ENCODE results near the gene AUNIP.

AUNIP gene

DNA sequence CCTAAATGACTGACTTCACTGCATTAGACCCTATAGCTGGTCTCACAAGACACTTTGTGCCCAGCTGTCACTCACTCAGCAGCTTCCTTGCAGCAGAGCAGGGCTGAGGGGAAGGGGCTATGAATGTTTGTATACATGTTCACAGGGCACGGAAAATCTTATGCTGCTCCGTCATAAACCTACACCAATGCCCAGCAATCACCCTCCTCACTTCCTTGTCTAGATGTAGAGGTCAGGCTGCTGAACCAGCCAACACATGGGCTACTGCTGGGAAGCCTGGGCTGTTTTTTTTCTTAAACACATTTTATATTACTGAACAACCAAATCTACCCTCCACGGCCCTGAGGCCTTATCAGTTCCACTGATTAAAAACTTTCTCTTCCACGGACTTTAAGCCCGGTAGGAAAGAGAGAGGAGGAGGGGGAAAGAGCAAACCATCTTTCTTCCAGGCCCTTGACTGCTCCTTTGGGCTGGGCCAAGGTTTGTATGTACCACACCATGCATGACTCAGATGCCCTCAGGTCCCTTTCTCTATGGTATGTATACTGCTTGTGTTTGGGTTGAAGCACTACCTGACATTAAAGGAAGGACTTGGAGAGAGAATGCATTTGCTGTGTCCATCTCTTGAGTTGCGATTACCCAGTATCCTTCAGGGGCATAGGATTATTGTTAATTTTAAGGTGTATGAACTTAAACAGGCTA is 26.8 kb downstream of the AUNIP start:
- Histone ChIP-seq H4K8ac (ENCODE audit: low read depth, low read length) (no peak overlapping the region), H3K4me2 (ENCODE audit: low read length) (no peak overlapping the region), H2BK120ac (ENCODE audit: insufficient read depth, low read length, poor library complexity) (no peak overlapping the region), H3K4ac (ENCODE audit: low read depth, low read length) (no peak overlapping the region), H3K27me3 (ENCODE audit: insufficient read depth, low read length) (no peaks in the 10 kb centered on the region), H3K79me1 (ENCODE audit: low read length) (no peaks in the 10 kb centered on the region), H3K14ac (ENCODE audit: low read length) (no peak overlapping the region), H4K12ac (ENCODE audit: low read depth, low read length) (no peak overlapping the region), H3K9ac (ENCODE audit: low read length) (no peak overlapping the region), H2BK12ac (ENCODE audit: low read length) (no peak overlapping the region), H3K18ac (ENCODE audit: low read length) (no peak overlapping the region), H4K91ac (ENCODE audit: low read depth, low read length) (no peak overlapping the region), H2AK5ac (ENCODE audit: low read length) (no peak overlapping the region), H3K23ac (ENCODE audit: low read length) (no peak overlapping the region), H2AFZ (ENCODE audit: insufficient read depth, low read length, poor library complexity) (no peak overlapping the region), H3K4me1 (ENCODE audit: control insufficient read depth in 1 of 2, insufficient read depth in 2 of 2, low read length in 2 of 2) (peaks cover 0 to 2% of the 10 kb centered on the region in 2 experiments), H3K79me2 (ENCODE audit: control insufficient read depth, insufficient read depth, low read length, poor library complexity) (no peaks in the 10 kb centered on the region), H3K9me3 (ENCODE audit: insufficient read depth, low read depth, low read length) (no peaks in the 10 kb centered on the region), H3K27ac (ENCODE audit: low read depth, low read length) (no peak overlapping the region), H3K4me3 (ENCODE audit: low read depth, low read length) (no peak overlapping the region), H2BK5ac (ENCODE audit: low read depth, low read length, poor library complexity) (no peak overlapping the region), H3K36me3 (ENCODE audit: control insufficient read depth in 1 of 2, insufficient read depth in 2 of 2, low read length in 2 of 2) (peaks cover 22 to 58% of the 10 kb centered on the region in 2 experiments)
- DNase-seq, result peak; percentile 82 to 91
- no CpG with 5 or more reads among the region's 6 CpGs for WGBS (ENCODE audit: extremely low coverage, insufficient coverage, insufficient read length)

DNA sequence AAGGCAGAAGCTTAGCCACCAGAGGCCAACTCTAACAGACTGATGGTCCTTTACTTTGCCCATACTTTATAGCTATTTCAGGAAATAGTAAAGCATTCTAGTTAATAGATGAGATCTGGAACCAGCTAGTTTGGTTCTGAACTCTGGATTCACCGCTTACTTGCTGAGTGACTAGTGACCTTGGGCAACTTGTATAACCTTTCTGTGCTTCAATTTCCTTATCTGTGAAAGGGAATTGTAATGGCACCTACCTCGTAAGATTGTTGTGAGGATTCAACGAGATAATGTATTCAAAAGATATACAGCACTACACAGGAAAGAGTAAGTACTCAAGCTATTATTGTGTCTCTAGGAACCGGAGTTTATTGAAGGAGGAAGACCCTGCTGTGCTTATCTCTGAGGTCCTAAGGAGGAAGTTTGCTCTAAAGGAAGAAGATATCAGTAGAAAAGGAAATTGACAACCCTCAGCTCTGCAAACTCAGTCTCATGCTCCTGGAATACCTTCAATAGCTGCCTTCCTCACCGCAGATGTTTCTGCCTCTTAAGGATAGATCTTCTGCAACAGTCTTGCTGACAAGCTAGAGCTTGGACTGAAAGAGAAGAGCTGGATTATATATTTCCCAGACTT is 27.6 kb downstream of the AUNIP start:
- no peak overlapping the region for H2AFZ ChIP-seq (ENCODE audit: insufficient read depth, low read length, poor library complexity)
- H2AK5ac ChIP-seq (ENCODE audit: low read length), result no peak overlapping the region
- no peaks in the 10 kb centered on the region for H3K27me3 ChIP-seq (ENCODE audit: insufficient read depth, low read length)
- no peak overlapping the region for H3K18ac ChIP-seq (ENCODE audit: low read length)
- no peak overlapping the region for H3K27ac ChIP-seq (ENCODE audit: low read depth, low read length)
- H3K4me1 ChIP-seq (ENCODE audit: control insufficient read depth in 1 of 2, insufficient read depth in 2 of 2, low read length in 2 of 2), result peaks cover 0 to 2% of the 10 kb centered on the region in 2 experiments
- no peak overlapping the region for H4K12ac ChIP-seq (ENCODE audit: low read depth, low read length)
- H2BK120ac ChIP-seq (ENCODE audit: insufficient read depth, low read length, poor library complexity), result no peak overlapping the region
- no peak overlapping the region for H4K91ac ChIP-seq (ENCODE audit: low read depth, low read length)
- no peak overlapping the region for H3K4ac ChIP-seq (ENCODE audit: low read depth, low read length)
- no peak overlapping the region for H2BK5ac ChIP-seq (ENCODE audit: low read depth, low read length, poor library complexity)
- no CpG with 5 or more reads among the region's 5 CpGs for WGBS (ENCODE audit: extremely low coverage, insufficient coverage, insufficient read length)
- no peak overlapping the region for H3K4me2 ChIP-seq (ENCODE audit: low read length)
- no peak overlapping the region for H3K14ac ChIP-seq (ENCODE audit: low read length)
- H3K9ac ChIP-seq (ENCODE audit: low read length), result no peak overlapping the region
- H3K4me3 ChIP-seq (ENCODE audit: low read depth, low read length), result no peak overlapping the region
- DNase-seq, result no peak
- no peaks in the 10 kb centered on the region for H3K9me3 ChIP-seq (ENCODE audit: insufficient read depth, low read depth, low read length)
- H2BK12ac ChIP-seq (ENCODE audit: low read length), result no peak overlapping the region
- H4K8ac ChIP-seq (ENCODE audit: low read depth, low read length), result no peak overlapping the region
- no peak overlapping the region for H3K23ac ChIP-seq (ENCODE audit: low read length)
- no peaks in the 10 kb centered on the region for H3K79me2 ChIP-seq (ENCODE audit: control insufficient read depth, insufficient read depth, low read length, poor library complexity)
- H3K79me1 ChIP-seq (ENCODE audit: low read length), result no peaks in the 10 kb centered on the region
- H3K36me3 ChIP-seq (ENCODE audit: control insufficient read depth in 1 of 2, insufficient read depth in 2 of 2, low read length in 2 of 2), result peaks cover 28 to 63% of the 10 kb centered on the region in 2 experiments

DNA sequence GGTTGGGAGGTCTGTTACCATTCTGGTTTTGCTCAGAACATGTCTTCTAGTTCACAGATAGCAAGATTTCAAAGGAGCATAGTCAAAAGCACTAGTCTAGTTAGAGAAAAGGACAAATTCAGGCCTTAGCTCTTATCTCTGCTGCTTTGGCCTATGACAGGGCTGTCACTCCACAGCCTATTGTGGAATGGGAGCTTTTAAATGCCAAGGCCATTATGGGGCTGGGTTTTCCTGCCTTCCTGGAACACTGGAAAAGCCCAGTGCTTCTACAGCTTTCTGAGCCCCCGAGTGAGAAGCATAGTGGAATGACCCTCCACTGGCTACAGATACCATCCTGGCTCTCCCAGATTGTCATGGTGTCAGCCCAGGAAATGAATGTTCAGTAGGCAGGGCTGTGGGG is 30.2 kb downstream of the AUNIP start:
- Histone ChIP-seq H3K9ac (ENCODE audit: low read length) (no peak overlapping the region), H3K27ac (ENCODE audit: low read depth, low read length) (no peak overlapping the region), H3K79me2 (ENCODE audit: control insufficient read depth, insufficient read depth, low read length, poor library complexity) (no peaks in the 10 kb centered on the region), H3K23ac (ENCODE audit: low read length) (no peak overlapping the region), H4K8ac (ENCODE audit: low read depth, low read length) (no peak overlapping the region), H4K91ac (ENCODE audit: low read depth, low read length) (no peak overlapping the region), H4K12ac (ENCODE audit: low read depth, low read length) (no peak overlapping the region), H3K79me1 (ENCODE audit: low read length) (no peaks in the 10 kb centered on the region), H2BK5ac (ENCODE audit: low read depth, low read length, poor library complexity) (no peak overlapping the region), H3K18ac (ENCODE audit: low read length) (no peak overlapping the region), H2BK120ac (ENCODE audit: insufficient read depth, low read length, poor library complexity) (no peak overlapping the region), H2AFZ (ENCODE audit: insufficient read depth, low read length, poor library complexity) (no peak overlapping the region), H2AK5ac (ENCODE audit: low read length) (no peak overlapping the region), H3K36me3 (ENCODE audit: control insufficient read depth in 1 of 2, insufficient read depth in 2 of 2, low read length in 2 of 2) (peaks cover 36 to 66% of the 10 kb centered on the region in 2 experiments), H3K14ac (ENCODE audit: low read length) (no peak overlapping the region), H3K9me3 (ENCODE audit: insufficient read depth, low read depth, low read length) (no peaks in the 10 kb centered on the region), H3K4me2 (ENCODE audit: low read length) (no peak overlapping the region), H3K4me1 (ENCODE audit: control insufficient read depth in 1 of 2, insufficient read depth in 2 of 2, low read length in 2 of 2) (peaks cover 0 to 2% of the 10 kb centered on the region in 2 experiments), H3K4ac (ENCODE audit: low read depth, low read length) (no peak overlapping the region), H3K27me3 (ENCODE audit: insufficient read depth, low read length) (no peaks in the 10 kb centered on the region), H3K4me3 (ENCODE audit: low read depth, low read length) (no peak overlapping the region), H2BK12ac (ENCODE audit: low read length) (no peak overlapping the region)
- no peak for DNase-seq
- no CpG with 5 or more reads among the region's 1 CpG for WGBS (ENCODE audit: extremely low coverage, insufficient coverage, insufficient read length)

DNA sequence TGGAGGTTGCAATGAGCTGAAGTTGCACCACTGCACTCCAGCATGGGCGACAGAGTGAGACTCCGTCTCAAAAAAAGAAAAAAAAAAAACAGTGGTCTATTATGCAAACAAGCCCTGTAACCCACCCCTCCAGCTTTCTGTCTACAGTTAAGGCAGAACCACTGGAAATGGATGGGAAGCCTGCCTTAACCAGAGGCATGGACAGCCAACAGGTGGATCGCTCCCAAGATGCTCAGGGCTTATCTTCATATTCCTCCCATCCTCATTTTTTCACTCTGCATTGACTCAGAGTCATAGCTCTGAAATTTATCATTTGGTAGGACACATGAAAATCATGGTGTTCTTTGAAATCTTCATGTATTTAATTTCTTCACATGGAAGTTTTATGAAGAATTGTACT is 30.8 kb downstream of the AUNIP start:
- Histone ChIP-seq H3K4me1 (ENCODE audit: control insufficient read depth in 1 of 2, insufficient read depth in 2 of 2, low read length in 2 of 2) (peaks cover 0 to 2% of the 10 kb centered on the region in 2 experiments), H3K14ac (ENCODE audit: low read length) (no peak overlapping the region), H2BK120ac (ENCODE audit: insufficient read depth, low read length, poor library complexity) (no peak overlapping the region), H2AK5ac (ENCODE audit: low read length) (no peak overlapping the region), H3K9ac (ENCODE audit: low read length) (no peak overlapping the region), H4K8ac (ENCODE audit: low read depth, low read length) (no peak overlapping the region), H3K27me3 (ENCODE audit: insufficient read depth, low read length) (no peaks in the 10 kb centered on the region), H3K4ac (ENCODE audit: low read depth, low read length) (no peak overlapping the region), H3K9me3 (ENCODE audit: insufficient read depth, low read depth, low read length) (no peaks in the 10 kb centered on the region), H3K4me3 (ENCODE audit: low read depth, low read length) (no peak overlapping the region), H3K79me1 (ENCODE audit: low read length) (no peaks in the 10 kb centered on the region), H4K91ac (ENCODE audit: low read depth, low read length) (no peak overlapping the region), H2BK5ac (ENCODE audit: low read depth, low read length, poor library complexity) (no peak overlapping the region), H3K79me2 (ENCODE audit: control insufficient read depth, insufficient read depth, low read length, poor library complexity) (no peaks in the 10 kb centered on the region), H3K27ac (ENCODE audit: low read depth, low read length) (no peak overlapping the region), H2BK12ac (ENCODE audit: low read length) (no peak overlapping the region), H2AFZ (ENCODE audit: insufficient read depth, low read length, poor library complexity) (no peak overlapping the region), H3K4me2 (ENCODE audit: low read length) (no peak overlapping the region), H3K36me3 (ENCODE audit: control insufficient read depth in 1 of 2, insufficient read depth in 2 of 2, low read length in 2 of 2) (peaks cover 36 to 66% of the 10 kb centered on the region in 2 experiments), H4K12ac (ENCODE audit: low read depth, low read length) (no peak overlapping the region), H3K18ac (ENCODE audit: low read length) (no peak overlapping the region), H3K23ac (ENCODE audit: low read length) (no peak overlapping the region)
- DNase-seq, result no peak
- no CpG with 5 or more reads among the region's 3 CpGs for WGBS (ENCODE audit: extremely low coverage, insufficient coverage, insufficient read length)
